H9 (cell line): Measurements from ENCODE around the gene FBXO42. TPM values are rescaled to one million over a fixed set of nuclear protein-coding genes. Genes with fewer than 3 reads are reported as not detected.
A peak's percentile ranks its signal among the peaks of the same experiment; 100 is the strongest.

Experiments
- DNase-seq: peaks from one replicate; pipeline ENCODE4 v3.0.0-alpha.2; 2017
- H2AFZ ChIP-seq: one replicate; pipeline ENCODE4 v1.6.1; 2013; ENCODE audit warnings: mild to moderate bottlenecking, low read length, control low read depth, moderate library complexity
- H2AK5ac ChIP-seq: 2 replicates; pipeline ENCODE4 v1.6.1; 2013; ENCODE audit warnings: low read length, control low read depth, mixed read lengths; ENCODE audit not compliant: insufficient read length
- H2BK120ac ChIP-seq: one replicate; pipeline ENCODE4 v1.6.1; 2013; ENCODE audit warnings: low read depth, mild to moderate bottlenecking, low read length, control low read depth, inconsistent platforms; ENCODE audit not compliant: poor library complexity, severe bottlenecking
- H2BK12ac ChIP-seq: 2 replicates; pipeline ENCODE4 v1.6.1; 2013; ENCODE audit warnings: low read length, control low read depth, mixed read lengths, low read depth; ENCODE audit not compliant: insufficient read length
- H2BK15ac ChIP-seq: 2 replicates; pipeline ENCODE4 v1.6.1; 2013; ENCODE audit warnings: low read depth, low read length, control low read depth
- H2BK20ac ChIP-seq: one replicate; pipeline ENCODE4 v1.6.1; 2013; ENCODE audit warnings: low read depth, mild to moderate bottlenecking, low read length, control low read depth, inconsistent platforms; ENCODE audit not compliant: poor library complexity, severe bottlenecking
- H2BK5ac ChIP-seq: 2 replicates; pipeline ENCODE4 v1.6.1; 2013; ENCODE audit warnings: low read length, control low read depth, mixed read lengths; ENCODE audit not compliant: insufficient read length
- H3K14ac ChIP-seq: 2 replicates; pipeline ENCODE4 v1.6.1; 2013; ENCODE audit warnings: low read length, control low read depth; ENCODE audit not compliant: insufficient read depth
- H3K18ac ChIP-seq: 2 replicates; pipeline ENCODE4 v1.6.1; 2013; ENCODE audit warnings: low read depth, mild to moderate bottlenecking, mixed read lengths, low read length, control low read depth; ENCODE audit not compliant: insufficient read length
- H3K23ac ChIP-seq: 2 replicates; pipeline ENCODE4 v1.6.1; 2013; ENCODE audit warnings: low read length, control low read depth, mixed read lengths, low read depth; ENCODE audit not compliant: insufficient read length
- H3K23me2 ChIP-seq: 2 replicates; pipeline ENCODE4 v1.6.1; 2013; ENCODE audit warnings: low read depth, mild to moderate bottlenecking, mixed read lengths, low read length, control low read depth; ENCODE audit not compliant: insufficient read length, poor library complexity, severe bottlenecking
- H3K27ac ChIP-seq: 2 replicates; pipeline ENCODE4 v1.5.1; 2013; ENCODE audit warnings: low read length, control low read depth, mixed read lengths, low read depth; ENCODE audit not compliant: insufficient read length
- H3K27me3 ChIP-seq: 2 replicates; pipeline ENCODE4 v1.6.1; 2013; ENCODE audit warnings: low read length, control low read depth, inconsistent platforms; ENCODE audit not compliant: insufficient read depth
- H3K4ac ChIP-seq: 2 replicates; pipeline ENCODE4 v1.6.1; 2013; ENCODE audit warnings: low read depth, mild to moderate bottlenecking, control low read depth, inconsistent platforms, low read length, moderate library complexity
- H3K4me1 ChIP-seq: 2 replicates; pipeline ENCODE4 v1.6.1; 2013; ENCODE audit warnings: low read length, control low read depth, inconsistent platforms; ENCODE audit not compliant: insufficient read depth
- H3K4me2 ChIP-seq: 2 replicates; pipeline ENCODE4 v1.6.1; 2013; ENCODE audit warnings: low read length, control low read depth, mixed read lengths; ENCODE audit not compliant: insufficient read length, insufficient read depth
- H3K56ac ChIP-seq: 2 replicates; pipeline ENCODE4 v1.6.1; 2013; ENCODE audit warnings: low read depth, mild to moderate bottlenecking, mixed read lengths, low read length, control low read depth; ENCODE audit not compliant: insufficient read length
- H3K79me1 ChIP-seq: 2 replicates; pipeline ENCODE4 v1.6.1; 2013; ENCODE audit warnings: low read depth, mild to moderate bottlenecking, moderate library complexity, low read length, control low read depth, inconsistent platforms; ENCODE audit not compliant: insufficient read depth, poor library complexity, severe bottlenecking
- H3K79me2 ChIP-seq: 2 replicates; pipeline ENCODE4 v1.6.1; 2013; ENCODE audit warnings: low read length, control low read depth, inconsistent platforms; ENCODE audit not compliant: insufficient read depth
- H3K9ac ChIP-seq: 2 replicates; pipeline ENCODE4 v1.6.1; 2013; ENCODE audit warnings: low read length, control low read depth, mixed read lengths; ENCODE audit not compliant: insufficient read length; ENCODE audit errors: extremely low read depth
- H3K9me3 ChIP-seq: one replicate; pipeline ENCODE4 v1.6.1; 2013; ENCODE audit warnings: low read depth, low read length, inconsistent platforms; ENCODE audit not compliant: control insufficient read depth
- H3T11ph ChIP-seq: one replicate; pipeline ENCODE4 v1.6.1; 2013; ENCODE audit warnings: mild to moderate bottlenecking, low read length, control low read depth, inconsistent platforms
- H4K20me1 ChIP-seq: one replicate; pipeline ENCODE4 v1.6.1; 2013; ENCODE audit not compliant: control insufficient read depth, insufficient read length, insufficient read depth
- H4K5ac ChIP-seq: 2 replicates; pipeline ENCODE4 v1.6.1; 2013; ENCODE audit warnings: low read depth, mild to moderate bottlenecking, mixed read lengths, low read length, control low read depth; ENCODE audit not compliant: insufficient read length
- H4K8ac ChIP-seq: replicated peaks from 2 replicates; pipeline ENCODE4 v1.6.1; 2013; ENCODE audit warnings: low read length, control low read depth, mixed read lengths, low read depth; ENCODE audit not compliant: insufficient read length
- H4K91ac ChIP-seq: 2 replicates; pipeline ENCODE4 v1.6.1; 2013; ENCODE audit warnings: low read depth, mild to moderate bottlenecking, moderate library complexity, mixed read lengths, low read length, control low read depth; ENCODE audit not compliant: insufficient read length
- H3K27ac Mint-ChIP-seq, 3 experiments: 2 replicates in 2 of 3; 3 replicates in 1 of 3; pipeline ENCODE4 v1.8.0; 2020 to 2021; ENCODE audit warnings: mixed read lengths in 3 of 3, mild to moderate bottlenecking in 1 of 3, moderate library complexity in 1 of 3
- H3K27me3 Mint-ChIP-seq: 2 replicates; pipeline ENCODE4 v1.8.0; 2021; ENCODE audit warnings: low read depth, mild to moderate bottlenecking, moderate library complexity, mixed read lengths
- H3K36me3 Mint-ChIP-seq, 3 experiments: 2 replicates in 2 of 3; 3 replicates in 1 of 3; pipeline ENCODE4 v1.8.0; 2020 to 2021; ENCODE audit warnings: low read depth in 3 of 3, mixed read lengths in 3 of 3; ENCODE audit not compliant: insufficient read depth in 1 of 3
- H3K4me1 Mint-ChIP-seq, 2 experiments: 2 replicates each; pipeline ENCODE4 v1.8.0; 2020; ENCODE audit warnings: mixed read lengths in 2 of 2
- H3K4me3 Mint-ChIP-seq, 2 experiments: 2 replicates in 1 of 2; 3 replicates in 1 of 2; pipeline ENCODE4 v1.8.0; 2020 to 2021; ENCODE audit warnings: mild to moderate bottlenecking in 2 of 2, mixed read lengths in 2 of 2, moderate library complexity in 1 of 2
- H3K9me3 Mint-ChIP-seq, 2 experiments: 2 replicates in 1 of 2; 3 replicates in 1 of 2; pipeline ENCODE4 v1.8.0; 2020; ENCODE audit warnings: mild to moderate bottlenecking in 2 of 2, mixed read lengths in 2 of 2, moderate library complexity in 1 of 2
- CTCF ChIP-seq: fragments of 200-600 bp; sonication (generic); conservative IDR thresholded peaks from 3 replicates; pipeline ENCODE4 v1.8.0; 2021; ENCODE audit warnings: antibody characterized with exemption, mild to moderate bottlenecking
- WGBS: extraction: QIAGEN DNeasy Blood & Tissue Kit; methylation state at CpG from one replicate; pipeline ENCODE4 v1.1.7; 2013; ENCODE audit warnings: missing lambda C conversion rate, low lambda C conversion rate, mixed read lengths; ENCODE audit not compliant: insufficient read length; ENCODE audit errors: extremely low coverage; 5-methylcytosine and 5-hydroxymethylcytosine counted together
- total RNA-seq: library from RNA; stranded (reverse); gene quantifications from 2 replicates; pipeline ENCODE4 v1.2.1, GENCODE V29; 2021

FBXO42 gene
- total RNA-seq, 1 experiment from 2014 or later = 17.4 TPM

GRCh38 chr1:16218014-16218673 lies 134.1 kb downstream of the FBXO42 start:
- Histone ChIP-seq H3K4me1 (peaks cover 5% of the 10 kb centered on the region; the same call in 1 of the 2 replicates), H4K8ac (no peak overlapping the region), H3K79me1 (no peaks in the 10 kb centered on the region), H4K20me1 (no peaks in the 10 kb centered on the region), H3K4me2 (peak overlapping the region; percentile 92), H2AFZ (no peak overlapping the region), H3K56ac (no peak overlapping the region), H3K4ac (no peak overlapping the region), H4K5ac (no peak overlapping the region), H3K9ac (no peak overlapping the region), H2BK12ac (no peak overlapping the region), H3K23ac (no peak overlapping the region), H3K79me2 (no peaks in the 10 kb centered on the region), H2BK5ac (no peak overlapping the region), H3T11ph (no peak overlapping the region), H3K9me3 (no peaks in the 10 kb centered on the region), H2BK15ac (no peak overlapping the region), H3K18ac (no peak overlapping the region), H3K27ac (no peak overlapping the region), H3K14ac (no peak overlapping the region), H2BK20ac (no peak overlapping the region), H3K23me2 (peaks cover 13% of the 10 kb centered on the region), H3K27me3 (no peaks in the 10 kb centered on the region; the same call in 1 of the 2 replicates), H4K91ac (no peak overlapping the region), H2BK120ac (no peak overlapping the region), H2AK5ac (no peak overlapping the region)
- no peak for TF ChIP-seq CTCF
- Mint-ChIP-seq H3K4me3 (peak overlapping the region; percentile 72 to 88; a peak in 4 of 5 replicates), H3K4me1 (peaks cover 16 to 18% of the 10 kb centered on the region in 2 experiments), H3K9me3 (no peaks in the 10 kb centered on the region), H3K27ac (no peak overlapping the region; a peak in 2 of 7 replicates), H3K27me3 (peaks cover 45% of the 10 kb centered on the region), H3K36me3 (no peaks in the 10 kb centered on the region)
- DNase-seq = no peak
- no CpG with 5 or more reads among the region's 12 CpGs for WGBS
